SK-N-SH (cell line): ENCODE measurements around the gene NAV1. TPM values are rescaled to one million over a fixed set of nuclear protein-coding genes. Genes with fewer than 3 reads are reported as not detected.
A peak's percentile ranks its signal among the peaks of the same experiment; 100 is the strongest.

Experiments used
- CTCF ChIA-PET: fragments of 300-600, 350-600 bp; formaldehyde crosslinking; extraction: SDS; loops from one replicate; lab custom pipeline; 2021; lab: Yijun Ruan, JAX
- POLR2A ChIA-PET: fragments of 350-600 bp; sonication (Branson Sonifier 250); formaldehyde crosslinking; extraction: SDS; loops from one replicate; lab custom pipeline; 2020; ENCODE audit warnings: antibody characterized with exemption, inconsistent platforms; lab: Yijun Ruan, JAX
- DNase-seq: peaks from one replicate; pipeline ENCODE4 v3.0.0; 2012
- H2AFZ ChIP-seq: fragments of 200-600 bp; sonication (generic); 2 replicates; pipeline ENCODE4 v1.8.1; 2016; ENCODE audit warnings: antibody characterized with exemption, mild to moderate bottlenecking, low read depth
- H3F3A ChIP-seq: fragments of 200-600 bp; sonication (generic); replicated peaks from 2 replicates; pipeline ENCODE3; 2016; ENCODE audit warnings: antibody characterized with exemption, mild to moderate bottlenecking; ENCODE audit not compliant: insufficient read depth
- H3K27ac ChIP-seq, 2 experiments: fragments of 200-500 bp in 1 of 2; fragments of 200-600 bp in 1 of 2; sonication (Bioruptor generic) in 1 of 2; sonication (generic), shearing (Covaris generic) in 1 of 2; 2 replicates each; pipeline versions ENCODE4 v1.5.1 to v1.6.1; 2014 to 2016; ENCODE audit warnings: low read depth in 2 of 2, inconsistent platforms in 1 of 2, low read length in 1 of 2, mild to moderate bottlenecking in 1 of 2, mixed read lengths in 1 of 2
- H3K27me3 ChIP-seq: fragments of 200-600 bp; sonication (generic), shearing (Covaris generic); 2 replicates; pipeline ENCODE4 v1.6.1; 2016; ENCODE audit warnings: mixed run types; ENCODE audit not compliant: insufficient read depth
- H3K36me3 ChIP-seq, 2 experiments: fragments of 200-500 bp in 1 of 2; fragments of 200-600 bp in 1 of 2; sonication (Bioruptor generic) in 1 of 2; sonication (generic) in 1 of 2; replicated peaks in 1 of 2; 2 replicates each; pipeline versions ENCODE3 to v1.5.1; 2014 to 2016; ENCODE audit warnings: low read length in 1 of 2, mild to moderate bottlenecking in 1 of 2; ENCODE audit not compliant: insufficient read depth in 2 of 2, control insufficient read depth in 1 of 2
- H3K4me1 ChIP-seq, 2 experiments: fragments of 200-500 bp in 1 of 2; fragments of 200-600 bp in 1 of 2; sonication (Bioruptor generic) in 1 of 2; sonication (generic), shearing (Covaris generic) in 1 of 2; 2 replicates each; pipeline versions ENCODE4 v1.5.1 to v1.6.1; 2014 to 2016; ENCODE audit warnings: low read depth in 1 of 2, low read length in 1 of 2, mixed run types in 1 of 2; ENCODE audit not compliant: insufficient read depth in 2 of 2, control insufficient read depth in 1 of 2
- H3K4me2 ChIP-seq: fragments of 200-600 bp; sonication (generic), shearing (Covaris generic); 2 replicates; pipeline ENCODE4 v1.6.1; 2017; ENCODE audit warnings: mixed run types
- H3K4me3 ChIP-seq, 2 experiments: fragments of 200-500 bp in 1 of 2; fragments of 200-600 bp in 1 of 2; sonication (Bioruptor generic) in 1 of 2; sonication (generic), shearing (Covaris generic) in 1 of 2; 2 replicates each; pipeline versions ENCODE4 v1.5.1 to v1.8.1; 2014 to 2016; ENCODE audit warnings: low read depth in 2 of 2, inconsistent platforms in 1 of 2, low read length in 1 of 2, mild to moderate bottlenecking in 1 of 2, mixed read lengths in 1 of 2, moderate library complexity in 1 of 2
- H3K79me2 ChIP-seq: fragments of 200-600 bp; sonication (generic); 2 replicates; pipeline ENCODE4 v1.8.1; 2017; ENCODE audit warnings: mild to moderate bottlenecking; ENCODE audit not compliant: insufficient read depth
- H3K9ac ChIP-seq: fragments of 200-600 bp; sonication (generic); 2 replicates; pipeline ENCODE4 v1.6.1; 2017; ENCODE audit warnings: mixed run types
- H3K9me2 ChIP-seq: fragments of 200-600 bp; sonication (generic); 2 replicates; pipeline ENCODE4 v1.6.1; 2017; ENCODE audit warnings: mixed run types
- H3K9me3 ChIP-seq: fragments of 200-600 bp; sonication (generic); 2 replicates; pipeline ENCODE4 v1.6.1; 2017; ENCODE audit warnings: mixed run types, mild to moderate bottlenecking, moderate library complexity
- H4K20me1 ChIP-seq: fragments of 200-600 bp; sonication (generic); 2 replicates; pipeline ENCODE4 v1.6.1; 2017; ENCODE audit warnings: mild to moderate bottlenecking, mixed run types; ENCODE audit not compliant: insufficient read depth
- CHD2 ChIP-seq: fragments of 150-350 bp; IDR thresholded peaks from 2 replicates; pipeline ENCODE4 v1.6.1; 2018; ENCODE audit warnings: low read length; ENCODE audit not compliant: partially characterized antibody
- EP300 ChIP-seq, 2 experiments: IDR thresholded peaks; 2 replicates each; pipeline versions ENCODE4 v1.4.0 to v1.6.1; 2012; ENCODE audit warnings: borderline replicate concordance in 1 of 2, low read depth in 1 of 2, low read length in 1 of 2
- FOSL2 ChIP-seq: IDR thresholded peaks from 2 replicates; pipeline ENCODE4 v1.4.0; 2012; ENCODE audit warnings: low read depth, mild to moderate bottlenecking, moderate library complexity, borderline replicate concordance
- GATA2 ChIP-seq: sonication (generic); formaldehyde crosslinking; IDR thresholded peaks from 2 replicates; pipeline ENCODE4 v1.5.0; 2020; ENCODE audit warnings: mild to moderate bottlenecking, missing genetic modification reagents
- JUND ChIP-seq: IDR thresholded peaks from 2 replicates; pipeline ENCODE4 v1.4.0; 2012
- MAX ChIP-seq: IDR thresholded peaks from 2 replicates; pipeline ENCODE4 v1.4.0; 2012; ENCODE audit warnings: low read depth
- NFIC ChIP-seq: IDR thresholded peaks from 2 replicates; pipeline ENCODE4 v1.4.0; 2012; ENCODE audit warnings: borderline replicate concordance
- RXRA ChIP-seq: IDR thresholded peaks from 2 replicates; pipeline ENCODE4 v1.4.0; 2012; ENCODE audit warnings: low read depth, mild to moderate bottlenecking, borderline replicate concordance
- SIN3A ChIP-seq: IDR thresholded peaks from 2 replicates; pipeline ENCODE4 v1.6.1; 2012; ENCODE audit warnings: low read depth, mild to moderate bottlenecking, low read length, moderate library complexity, borderline replicate concordance
- TAF1 ChIP-seq: IDR thresholded peaks from 2 replicates; pipeline ENCODE4 v1.6.1; 2012; ENCODE audit warnings: low read depth, mild to moderate bottlenecking, low read length, moderate library complexity, borderline replicate concordance
- TCF12 ChIP-seq: IDR thresholded peaks from 2 replicates; pipeline ENCODE4 v1.4.0; 2012
- WGBS: methylation state at CpG from one replicate; pipeline ENCODE4 v1.1.6; 2017; ENCODE audit warnings: low lambda C conversion rate; 5-methylcytosine and 5-hydroxymethylcytosine counted together
- polyA plus RNA-seq, 3 experiments: library from polyadenylated mRNA; depleted of rRNA; stranded (reverse); fragments of >200 nt; gene quantifications; 2 replicates each; pipeline ENCODE4 v1.2.3, GENCODE V29; 2012

The NAV1 gene
- polyA plus RNA-seq, 1 of the 3 experiments (the other 2 are of a cell fraction) = 16.1 TPM

- Histone ChIP-seq H3K4me1 (peaks cover 37 to 43% of the 10 kb centered on the region in 2 experiments), H3K27ac (peak overlapping the region; percentile 84 to 94; a peak in 3 of 4 replicates), H3K9me2 (no peaks in the 10 kb centered on the region), H3K9ac (peak overlapping the region; percentile 94), H3K36me3 (peaks cover 0 to 9% of the 10 kb centered on the region in 2 experiments), H3K27me3 (no peaks in the 10 kb centered on the region), H3K79me2 (peaks cover 79% of the 10 kb centered on the region), H3F3A (peaks cover 69% of the 10 kb centered on the region), H4K20me1 (peaks cover 25% of the 10 kb centered on the region), H3K9me3 (no peaks in the 10 kb centered on the region), H3K4me3 (peak overlapping the region; percentile 90 to 92; a peak in 3 of 4 replicates), H2AFZ (no peak overlapping the region), H3K4me2 (peak overlapping the region; percentile 93)
- 89% methylated on average over 12 of the region's 12 CpGs for WGBS
- TF ChIP-seq GATA2 (CRISPR knock-in tag) (0 out of 2 replicates have a peak, but pooled peaks have one; percentile 4), RXRA (no peak)
- DNase-seq = no peak
- ChIA-PET POLR2A (no interaction called here), CTCF (interaction anchor here (0.7 to 14.0 kb wide), 9 partner anchors 11 to 431 kb away, joined by 3 to 196 read pairs (median 5); partner anchors contain the start of gene IPO9)
These were observed 2.2 kb downstream of the NAV1 start for GRCh38 chr1:201540846-201541735.

- Histone ChIP-seq H4K20me1 (peaks cover 37% of the 10 kb centered on the region), H3F3A (peaks cover 57% of the 10 kb centered on the region), H3K27me3 (no peaks in the 10 kb centered on the region), H3K36me3 (peaks cover 0 to 9% of the 10 kb centered on the region in 2 experiments), H3K27ac (peak overlapping the region; percentile 81 to 94; a peak in 3 of 4 replicates), H2AFZ (no peak overlapping the region), H3K79me2 (peaks cover 90% of the 10 kb centered on the region), H3K4me1 (peaks cover 33 to 40% of the 10 kb centered on the region in 2 experiments), H3K9ac (peak overlapping the region; percentile 94), H3K9me2 (no peaks in the 10 kb centered on the region), H3K9me3 (no peaks in the 10 kb centered on the region), H3K4me3 (peak overlapping the region in 1 of 2 experiments; percentile 90; a peak in 2 of 4 replicates), H3K4me2 (peak overlapping the region; percentile 93)
- DNase-seq = no peak
- ChIA-PET CTCF (interaction anchor here (0.6 to 14.0 kb wide), 6 partner anchors 12 to 165 kb away, joined by 3 to 196 read pairs (median 5); no protein-coding TSS in a partner anchor), POLR2A (no interaction called here)
- no peak; the same call in 1 of the 2 replicates for TF ChIP-seq TAF1
- no peak for TF ChIP-seq GATA2 (CRISPR knock-in tag)
- TF ChIP-seq MAX = peak; percentile 83
- 0 out of 2 replicates have a peak, but pooled peaks have one; percentile 35 for TF ChIP-seq JUND
- TF ChIP-seq CHD2 = no peak
- peak; percentile 56; the same call in 1 of the 2 replicates for TF ChIP-seq FOSL2
- TF ChIP-seq EP300 (IDR thresholded peaks at IDR 0.05; ENCODE audit: borderline replicate concordance in 1 of 2, low read depth in 1 of 2, low read length in 1 of 2) = peak in 1 of 2 experiments; percentile 34; a peak in 1 of 4 replicates
- 0 out of 2 replicates have a peak, but pooled peaks have one; percentile 19 for TF ChIP-seq NFIC
- peak; percentile 60 for TF ChIP-seq TCF12
- no peak for TF ChIP-seq SIN3A
- WGBS = 30% methylated on average over 9 of the region's 9 CpGs
These were observed 3.5 kb downstream of the NAV1 start for GRCh38 chr1:201542309-201543035.
